ENCODE results near the gene ASMT.

The ASMT gene

GRCh38 chrX:1686642-1687041 is 71.8 kb downstream of the ASMT start:
- no peak for DNase-seq (ENCODE audit: low read depth)
- TF ChIP-seq CTCF (IDR thresholded peaks at IDR 0.05; ENCODE audit: control insufficient read depth, extremely low read depth, insufficient read depth), result no peak
- H3K4me3 ChIP-seq (ENCODE audit: low read depth, low read length), result no peak overlapping the region
